DMS 273 (cell line): ENCODE results near the gene THEM5.
A peak's percentile ranks its signal among the peaks of the same experiment; 100 is the strongest.
"Not testable (repeated sequence)": the region's sequence is repeated elsewhere in the genome, so short reads cannot be mapped to it uniquely, and the experiment has no call there.

Experiments used
- DNase-seq: peaks from one replicate; lab custom pipeline; 2025; ENCODE audit not compliant: unreplicated experiment; lab: John Stamatoyannopoulos, UW

Gene THEM5

GRCh38 chr1:151853411-151853943 lies at the start of gene THEM5:
THEM5 (minus strand) TSS chr1:151853712; CDS start chr1:151853565, 147 bp downstream.
- peak; percentile 57 for DNase-seq

GRCh38 chr1:151902858-151903257 lies 49.3 kb upstream of the THEM5 start:
- no peak for DNase-seq

GRCh38 chr1:151900804-151901203 lies 47.3 kb upstream of the THEM5 start:
- not testable (repeated sequence) for DNase-seq

GRCh38 chr1:151898519-151898991 lies 45.0 kb upstream of the THEM5 start:
- peak; percentile 18 for DNase-seq

GRCh38 chr1:151897991-151898431 lies 44.5 kb upstream of the THEM5 start:
- no peak for DNase-seq

- DNase-seq: no peak
These were observed 39.8 kb upstream of the THEM5 start for GRCh38 chr1:151893176-151893924.

- no peak for DNase-seq
These were observed 38.7 kb upstream of the THEM5 start for GRCh38 chr1:151892190-151892589.

GRCh38 chr1:151891512-151891911 lies 38.0 kb upstream of the THEM5 start:
- no peak for DNase-seq

- DNase-seq: peak; percentile 35
These were observed 35.6 kb upstream of the THEM5 start for GRCh38 chr1:151888972-151889570.

- no peak for DNase-seq
These were observed 33.5 kb upstream of the THEM5 start for GRCh38 chr1:151887028-151887427.

- no peak for DNase-seq
These were observed 32.0 kb upstream of the THEM5 start for GRCh38 chr1:151885479-151885878.

GRCh38 chr1:151884879-151885278 lies 31.4 kb upstream of the THEM5 start:
- not testable (repeated sequence) for DNase-seq

GRCh38 chr1:151884445-151884844 lies 30.9 kb upstream of the THEM5 start:
- DNase-seq: not testable (repeated sequence)

- not testable (repeated sequence) for DNase-seq
These were observed 30.4 kb upstream of the THEM5 start for GRCh38 chr1:151883898-151884297.

- DNase-seq: not testable (repeated sequence)
These were observed 29.4 kb upstream of the THEM5 start for GRCh38 chr1:151882918-151883317.

- DNase-seq: no peak
These were observed 29.0 kb upstream of the THEM5 start for GRCh38 chr1:151882466-151882865.

GRCh38 chr1:151881479-151881878 lies 28.0 kb upstream of the THEM5 start:
- DNase-seq: no peak

GRCh38 chr1:151875419-151876097 lies 22.0 kb upstream of the THEM5 start:
- no peak for DNase-seq

GRCh38 chr1:151872776-151873175 lies 19.3 kb upstream of the THEM5 start:
- not testable (repeated sequence) for DNase-seq

GRCh38 chr1:151871284-151872030 lies 17.9 kb upstream of the THEM5 start:
- DNase-seq: no peak

GRCh38 chr1:151868486-151868885 lies 15.0 kb upstream of the THEM5 start:
- DNase-seq: no peak
